Measurements from ENCODE around the gene CSNK1G2. TPM values are rescaled to one million over a fixed set of nuclear protein-coding genes. Genes with fewer than 3 reads are reported as not detected.

The CSNK1G2 gene
- total RNA-seq, 1 experiment from 2014 or later: 126 TPM

GRCh38 chr19:1911995-1912394 is 29.0 kb upstream of the CSNK1G2 start:
- CTCF ChIA-PET: interaction anchor here (1.3 kb wide), 1 partner anchor 47 kb away, joined by 4 read pairs; no protein-coding TSS in a partner anchor
- TF ChIP-seq ZNF512 (CRISPR knock-in tag; IDR thresholded peaks at IDR 0.05; ENCODE audit: borderline replicate concordance) (no peak), MLX (CRISPR knock-in tag; IDR thresholded peaks at IDR 0.05) (no peak), MYBL2 (CRISPR knock-in tag; IDR thresholded peaks at IDR 0.05) (no peak), HMGA2 (CRISPR knock-in tag; IDR thresholded peaks at IDR 0.05) (no peak), TEAD4 (CRISPR knock-in tag; IDR thresholded peaks at IDR 0.05) (no peak), ZNF219 (CRISPR knock-in tag; IDR thresholded peaks at IDR 0.05; ENCODE audit: borderline replicate concordance) (no peak), ZNF423 (CRISPR knock-in tag; IDR thresholded peaks at IDR 0.05) (no peak), ESRRA (CRISPR knock-in tag; IDR thresholded peaks at IDR 0.05; ENCODE audit: borderline replicate concordance) (no peak), ETV6 (CRISPR knock-in tag; IDR thresholded peaks at IDR 0.05) (no peak), IRF2 (CRISPR knock-in tag; IDR thresholded peaks at IDR 0.05; ENCODE audit: borderline replicate concordance, low read depth) (no peak), ZNF138 (CRISPR knock-in tag; conservative IDR thresholded peaks at IDR 0.05) (no peak), NFYB (CRISPR knock-in tag; conservative IDR thresholded peaks at IDR 0.05; ENCODE audit: low read depth) (no peak), ZNF263 (CRISPR knock-in tag; IDR thresholded peaks at IDR 0.05; ENCODE audit: low read depth) (no peak), ATF6 (CRISPR knock-in tag; IDR thresholded peaks at IDR 0.05) (no peak), SMAD3 (CRISPR knock-in tag; IDR thresholded peaks at IDR 0.05; ENCODE audit: borderline replicate concordance) (no peak), ZNF425 (CRISPR knock-in tag; conservative IDR thresholded peaks at IDR 0.05) (no peak), TP53 (CRISPR knock-in tag; IDR thresholded peaks at IDR 0.05) (no peak), ZNF416 (CRISPR knock-in tag; IDR thresholded peaks at IDR 0.05) (no peak)
- TF ChIP-seq, protein P1, sequence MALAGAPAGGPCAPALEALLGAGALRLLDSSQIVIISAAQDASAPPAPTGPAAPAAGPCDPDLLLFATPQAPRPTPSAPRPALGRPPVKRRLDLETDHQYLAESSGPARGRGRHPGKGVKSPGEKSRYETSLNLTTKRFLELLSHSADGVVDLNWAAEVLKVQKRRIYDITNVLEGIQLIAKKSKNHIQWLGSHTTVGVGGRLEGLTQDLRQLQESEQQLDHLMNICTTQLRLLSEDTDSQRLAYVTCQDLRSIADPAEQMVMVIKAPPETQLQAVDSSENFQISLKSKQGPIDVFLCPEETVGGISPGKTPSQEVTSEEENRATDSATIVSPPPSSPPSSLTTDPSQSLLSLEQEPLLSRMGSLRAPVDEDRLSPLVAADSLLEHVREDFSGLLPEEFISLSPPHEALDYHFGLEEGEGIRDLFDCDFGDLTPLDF (CRISPR knock-in tag; IDR thresholded peaks at IDR 0.05): no peak
- Mint-ChIP-seq H3K4me3 (no peak overlapping the region), H3K27me3 (ENCODE audit: low read depth) (no peaks in the 10 kb centered on the region), H3K27ac (no peak overlapping the region), H3K4me1 (no peaks in the 10 kb centered on the region), H3K9me3 (no peaks in the 10 kb centered on the region), H3K36me3 (peaks cover 6% of the 10 kb centered on the region; the same call in 1 of the 2 replicates)
- POLR2A ChIA-PET: no interaction called here
- ATAC-seq (no peak), DNase-seq (ENCODE audit: low spot score) (no peak)

All from WTC11 (cell line).